GM10266 (cell line): ENCODE data around the gene SPTBN5.

Experiments
- DNase-seq: peaks from one replicate; pipeline ENCODE4 v3.0.0; 2012; ENCODE audit errors: extremely low spot score
- TF ChIP-seq, protein P1 (sequence below): IDR thresholded peaks from 2 replicates; pipeline ENCODE4 v1.5.1; 2012; ENCODE audit warnings: mild to moderate bottlenecking, low read depth; ENCODE audit not compliant: control insufficient read depth, insufficient read depth; ENCODE audit errors: missing control alignments

SPTBN5 gene

DNA sequence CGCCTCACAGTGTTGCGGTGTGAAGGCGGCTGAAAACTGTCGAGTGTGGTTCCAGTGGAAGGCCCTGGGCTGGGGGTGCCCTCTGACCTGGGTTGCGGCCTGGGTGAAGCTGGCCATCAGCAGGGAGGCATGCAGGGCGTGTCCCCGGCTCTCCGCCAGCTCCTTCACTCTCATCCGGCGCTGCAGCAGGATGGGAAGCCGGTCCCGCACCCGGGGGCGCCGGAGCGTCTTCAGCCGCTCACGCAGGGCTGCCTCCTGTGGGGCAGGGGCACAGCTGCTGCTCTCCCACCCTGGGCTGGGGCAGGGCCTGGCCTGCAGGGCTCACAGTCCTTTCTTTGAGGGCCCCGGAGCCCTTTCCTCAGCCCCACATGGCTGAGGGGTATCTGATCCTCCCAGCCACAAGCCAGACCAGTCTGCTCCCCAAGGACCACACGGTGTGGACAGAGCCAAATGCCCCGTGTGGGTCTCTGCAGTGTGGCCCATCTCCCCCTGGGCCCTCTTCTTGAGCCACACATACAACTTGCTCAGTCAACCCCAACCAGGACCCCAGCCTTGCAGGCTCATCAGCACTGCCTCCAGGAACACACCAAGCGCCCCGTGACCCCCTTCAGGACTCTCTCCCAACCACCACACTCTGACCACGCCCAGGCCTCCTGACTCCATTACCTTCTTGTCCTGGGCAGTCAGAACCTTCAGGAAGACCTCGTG lies 26.8 kb downstream of the SPTBN5 start:
- DNase-seq = no peak
- TF ChIP-seq, protein P1, sequence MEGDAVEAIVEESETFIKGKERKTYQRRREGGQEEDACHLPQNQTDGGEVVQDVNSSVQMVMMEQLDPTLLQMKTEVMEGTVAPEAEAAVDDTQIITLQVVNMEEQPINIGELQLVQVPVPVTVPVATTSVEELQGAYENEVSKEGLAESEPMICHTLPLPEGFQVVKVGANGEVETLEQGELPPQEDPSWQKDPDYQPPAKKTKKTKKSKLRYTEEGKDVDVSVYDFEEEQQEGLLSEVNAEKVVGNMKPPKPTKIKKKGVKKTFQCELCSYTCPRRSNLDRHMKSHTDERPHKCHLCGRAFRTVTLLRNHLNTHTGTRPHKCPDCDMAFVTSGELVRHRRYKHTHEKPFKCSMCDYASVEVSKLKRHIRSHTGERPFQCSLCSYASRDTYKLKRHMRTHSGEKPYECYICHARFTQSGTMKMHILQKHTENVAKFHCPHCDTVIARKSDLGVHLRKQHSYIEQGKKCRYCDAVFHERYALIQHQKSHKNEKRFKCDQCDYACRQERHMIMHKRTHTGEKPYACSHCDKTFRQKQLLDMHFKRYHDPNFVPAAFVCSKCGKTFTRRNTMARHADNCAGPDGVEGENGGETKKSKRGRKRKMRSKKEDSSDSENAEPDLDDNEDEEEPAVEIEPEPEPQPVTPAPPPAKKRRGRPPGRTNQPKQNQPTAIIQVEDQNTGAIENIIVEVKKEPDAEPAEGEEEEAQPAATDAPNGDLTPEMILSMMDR = no peak

DNA sequence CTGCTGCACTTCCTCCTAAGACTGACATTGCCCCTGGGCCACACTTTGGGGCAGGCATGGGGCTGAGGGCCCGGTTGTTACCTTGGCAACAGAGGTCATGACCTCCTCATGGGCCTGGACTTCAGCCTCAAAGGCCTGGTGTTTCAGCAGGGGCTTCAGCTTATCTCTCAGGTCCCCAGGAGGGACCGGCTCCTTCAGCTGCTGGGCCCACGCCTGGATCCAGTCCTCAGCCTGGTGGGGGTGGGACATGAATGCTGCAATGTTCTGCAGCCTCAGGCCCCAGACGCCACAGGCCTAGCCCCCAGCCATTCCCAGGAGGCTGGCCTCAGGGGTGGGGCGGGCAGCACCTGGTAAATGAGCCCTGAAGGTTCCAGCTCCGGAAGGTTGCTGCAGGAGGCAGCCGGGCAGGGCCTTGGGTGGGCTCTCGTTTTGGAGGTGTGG lies 27.6 kb downstream of the SPTBN5 start:
- TF ChIP-seq, protein P1 = no peak
- DNase-seq = no peak

DNA sequence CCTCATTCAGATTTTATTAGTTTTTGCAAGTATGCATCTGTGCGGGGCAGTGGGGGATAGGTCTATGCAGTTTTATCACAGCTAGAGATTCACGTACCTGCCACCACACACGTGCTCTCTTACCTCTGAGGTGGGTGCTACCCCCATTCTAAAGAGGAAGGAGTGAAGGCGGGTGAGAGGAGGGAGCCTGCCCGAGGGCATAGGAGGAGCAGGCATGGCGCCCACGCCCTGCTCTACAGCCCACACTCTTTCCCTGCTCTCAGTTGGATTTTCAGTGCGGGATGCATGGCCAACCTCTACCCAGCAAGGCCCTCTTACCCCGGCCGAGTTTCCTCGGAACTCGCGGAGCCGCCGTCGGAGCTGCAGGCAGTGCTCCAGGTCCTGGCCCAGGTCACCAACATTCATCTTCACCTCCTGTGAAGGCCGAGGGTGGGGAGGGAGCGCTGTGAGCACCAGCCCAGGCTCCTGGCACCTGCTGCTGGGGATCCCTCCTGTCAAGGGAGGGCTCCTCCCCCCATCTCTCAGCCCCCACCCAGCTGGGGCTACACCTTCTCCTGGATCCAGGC lies 28.3 kb downstream of the SPTBN5 start:
- TF ChIP-seq, protein P1 = no peak
- no peak for DNase-seq

DNA sequence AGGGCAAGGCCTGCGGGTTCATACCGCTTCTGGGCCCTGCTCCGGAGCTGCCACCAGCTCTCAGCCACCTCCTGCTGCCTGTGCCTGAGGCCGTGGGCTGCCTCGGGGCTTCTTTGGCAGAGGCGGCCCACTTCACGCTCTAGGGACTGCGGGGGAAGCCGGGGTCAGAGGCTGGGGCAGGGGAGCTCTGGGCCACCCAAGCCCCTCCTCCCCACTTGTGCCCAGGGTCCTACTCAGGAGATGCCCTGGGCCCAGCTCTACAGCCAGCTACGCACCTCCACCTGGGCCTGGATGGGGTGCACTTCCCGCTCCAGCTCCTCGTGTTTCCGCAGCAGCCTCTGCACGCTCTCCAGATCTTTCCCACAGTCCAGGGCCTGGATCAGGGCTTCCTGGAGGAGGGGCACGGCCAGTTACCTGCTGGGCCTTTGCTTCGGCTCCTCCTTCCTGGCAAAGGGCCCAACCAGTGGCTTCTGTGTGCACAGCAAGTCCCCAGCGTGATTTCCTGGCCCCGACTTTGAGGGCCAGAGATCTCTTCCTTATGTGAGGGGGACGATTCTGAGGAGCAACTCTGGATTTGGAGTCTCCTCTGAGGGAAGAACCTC lies 31.2 kb downstream of the SPTBN5 start:
- TF ChIP-seq, protein P1 = no peak
- no peak for DNase-seq

DNA sequence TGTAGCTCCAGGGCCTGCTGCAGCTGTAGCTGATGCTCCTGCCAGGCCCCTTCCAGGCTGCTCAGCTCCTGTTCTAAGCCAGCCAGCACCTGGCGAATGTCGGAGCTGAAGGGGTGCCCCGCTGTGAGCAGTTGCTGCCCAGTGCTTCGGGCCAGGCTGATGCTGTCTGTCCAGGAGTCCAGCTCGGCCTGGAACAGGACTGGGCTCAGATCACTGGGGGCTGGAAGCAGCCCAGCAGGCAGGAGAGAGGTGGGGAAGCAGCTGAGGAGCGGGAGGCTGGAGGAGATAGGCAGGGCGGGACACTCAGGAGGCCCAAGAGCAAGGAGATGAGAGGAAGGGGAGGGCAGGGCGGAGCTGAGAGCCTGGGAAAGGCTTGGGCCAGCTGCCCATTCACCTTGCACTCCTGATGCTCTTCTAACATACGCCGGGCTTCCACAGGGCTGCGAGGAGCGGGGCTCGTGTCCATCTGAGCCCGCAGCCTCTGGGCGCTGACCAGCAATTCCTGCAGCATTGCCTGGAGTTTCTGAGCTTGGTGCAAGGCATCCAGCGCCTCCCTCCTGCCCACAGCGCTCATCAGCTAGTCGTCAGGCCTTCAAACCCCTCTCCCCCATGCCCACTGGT lies 32.0 kb downstream of the SPTBN5 start:
- TF ChIP-seq, protein P1 = no peak
- no peak for DNase-seq

DNA sequence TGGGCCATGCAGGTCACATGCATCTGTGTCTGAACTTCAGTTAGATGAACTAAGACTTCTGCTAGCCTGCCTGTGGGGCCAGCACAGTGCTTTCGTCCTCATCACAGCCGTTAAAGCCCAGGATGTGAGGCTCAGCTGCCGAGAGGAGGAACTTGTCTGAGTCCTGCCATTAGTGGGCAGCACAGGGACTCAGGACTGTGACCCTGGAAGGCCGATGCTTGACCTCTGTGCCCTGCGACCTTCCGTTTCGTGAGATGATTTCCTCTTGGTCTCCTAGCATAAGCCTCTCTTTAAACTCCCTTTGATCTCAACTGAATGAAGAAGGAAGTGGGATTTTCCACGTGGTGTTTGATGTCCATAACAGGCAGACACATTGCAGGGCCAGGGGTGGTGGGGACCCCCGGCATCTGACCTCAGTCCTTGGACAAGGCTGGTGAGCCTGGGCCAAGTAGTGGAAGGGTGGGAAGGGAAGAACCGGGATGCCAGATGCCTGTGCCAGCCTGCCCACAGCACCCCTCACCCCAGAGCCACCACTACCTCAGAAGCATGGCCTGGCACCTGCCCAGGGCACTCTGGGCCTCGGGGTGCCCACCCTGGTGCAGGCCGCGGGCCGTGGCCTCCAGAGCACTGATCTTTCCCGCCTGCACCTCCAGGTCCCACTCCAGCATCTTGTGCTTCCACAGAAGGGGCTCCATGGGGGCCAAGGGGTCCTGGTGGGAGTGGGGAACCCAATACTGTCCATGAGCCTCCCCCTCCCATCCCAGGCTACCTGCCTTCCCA lies 33.6 kb downstream of the SPTBN5 start:
- DNase-seq = no peak
- TF ChIP-seq, protein P1 = peak; percentile 36
